ENCODE results near the gene KCTD11. TPM values are rescaled to one million over a fixed set of nuclear protein-coding genes. Genes with fewer than 3 reads are reported as not detected.
A peak's percentile ranks its signal among the peaks of the same experiment; 100 is the strongest.

KCTD11 gene
- total and polyA plus RNA-seq, 10 of the 15 experiments (the other 5 are each of a cell fraction or from before 2014, with no cell fraction given): 0.05 to 7.3 (median 2.9) TPM

GRCh38 chr17:7329997-7330637 lies 21.8 kb upstream of the KCTD11 start:
- no peak for DNase-seq (ENCODE audit: low read depth, low spot score)
- no TSS peak for BruUV-seq (replicated peaks)
- no peaks in the 10 kb centered on the region for H4K20me1 ChIP-seq (ENCODE audit: control insufficient read depth, insufficient read depth)
- ChIA-PET CTCF (interaction anchor here (0.7 to 7.9 kb wide), 11 partner anchors 8 to 231 kb away, joined by 3 to 49 read pairs (median 3); partner anchors contain the start of genes GPS2, KCTD11 and SLC2A4), RAD21 (ENCODE audit: unreplicated experiment) (interaction anchor here (0.8 to 2.4 kb wide), 13 partner anchors 15 to 357 kb away, joined by 3 to 11 read pairs (median 5); partner anchors contain the start of genes ACADVL, DLG4, GPS2 and SENP3), POLR2A (interaction anchor here (0.6 to 2.3 kb wide), 19 partner anchors 10 to 357 kb away, joined by 3 to 31 read pairs (median 6); partner anchors contain the start of genes GABARAP, TMEM256 and TP53), SMC1A (ENCODE audit: uncharacterized antibody, unreplicated experiment) (interaction anchor here (0.6 to 2.3 kb wide), 12 partner anchors 8 to 357 kb away, joined by 3 to 18 read pairs (median 4); partner anchors contain the start of genes ACADVL, ACAP1, DLG4 and GPS2)
- no peaks in the 10 kb centered on the region for H3K36me3 ChIP-seq (ENCODE audit: control insufficient read depth in 2 of 2, insufficient read depth in 2 of 2, low read length in 1 of 2)
- peak overlapping the region; percentile 82 for H3K9ac ChIP-seq (ENCODE audit: control insufficient read depth, insufficient read depth, low read length)
- H2AFZ ChIP-seq (ENCODE audit: control insufficient read depth, low read depth, low read length): peak overlapping the region; percentile 99
- peak overlapping the region; percentile 94 for H3K27ac ChIP-seq (ENCODE audit: control insufficient read depth, insufficient read depth)
- no peak for FAIRE-seq
- H3K4me2 ChIP-seq (ENCODE audit: control insufficient read depth, insufficient read depth): peak overlapping the region; percentile 97
- ATAC-seq: peak; percentile 76
- H3K79me2 ChIP-seq (ENCODE audit: control insufficient read depth, insufficient read depth, low read length): peaks cover 17% of the 10 kb centered on the region
- intact Hi-C loops (cut with micrococcal nuclease; ENCODE audit: unreplicated experiment) (loop anchor here (2.0 kb wide), 1 partner anchor 23 kb away; the partner anchor contains the start of gene EIF5A), in situ Hi-C loops (cut with MboI) (no loop called here)
- H3K9me3 ChIP-seq (replicated peaks; ENCODE audit: control insufficient read depth, insufficient read depth, low read length): no peaks in the 10 kb centered on the region
- peaks cover 31% of the 10 kb centered on the region for H3K4me1 ChIP-seq (ENCODE audit: control insufficient read depth, insufficient read depth, low read length)
- 1% methylated on average over 23 of the region's 34 CpGs for WGBS (ENCODE audit: insufficient coverage, insufficient replicate concordance, low lambda C conversion rate, missing lambda C conversion rate)
- H3K4me3 ChIP-seq: peak overlapping the region; percentile 99
- H3K27me3 ChIP-seq (replicated peaks in 1 of 2; ENCODE audit: control insufficient read depth in 2 of 2, insufficient read depth in 2 of 2, low read length in 1 of 2): no peaks in the 10 kb centered on the region
- no peak for TF ChIP-seq NR2C1 (IDR thresholded peaks at IDR 0.05)
- TF ChIP-seq YY1 (IDR thresholded peaks at IDR 0.05; ENCODE audit: low read depth, low read length): 0 out of 2 replicates have a peak, but pooled peaks have one; percentile 35
- TF ChIP-seq ZBTB11 (CRISPR knock-in tag; IDR thresholded peaks at IDR 0.05): no peak
- peak; percentile 43 for TF ChIP-seq SP1 (IDR thresholded peaks at IDR 0.05; ENCODE audit: low read depth, low read length)
- TF ChIP-seq JUND (IDR thresholded peaks at IDR 0.05; ENCODE audit: low read depth, low read length): no peak
- TF ChIP-seq GATAD2B (conservative IDR thresholded peaks at IDR 0.05; ENCODE audit: low read depth): no peak; the same call in 1 of the 2 replicates
- TF ChIP-seq HSF1 (IDR thresholded peaks at IDR 0.05; ENCODE audit: low read depth, low read length): no peak
- no peak for TF ChIP-seq STAT1 (conservative IDR thresholded peaks at IDR 0.05)
- peak; percentile 85 for TF ChIP-seq NFYB (IDR thresholded peaks at IDR 0.05; ENCODE audit: insufficient read depth, low read depth, low read length)
- TF ChIP-seq RUNX3 (IDR thresholded peaks at IDR 0.05; ENCODE audit: low read length): peak; percentile 68
- TF ChIP-seq SIN3A (IDR thresholded peaks at IDR 0.05; ENCODE audit: low read depth, low read length): no peak
- no peak for TF ChIP-seq ZNF592 (IDR thresholded peaks at IDR 0.05)

Measured in GM12878 (cell line).